Stimulated activated CD8-positive, alpha-beta memory T cell treated with anti-CD3 and anti-CD28 coated beads, Interleukin-4, amount 100 ng/mL, for 24 hours (primary cell): ENCODE measurements around the gene ENDOV.

ENCODE experiments used
- DNase-seq: peaks from one replicate; pipeline ENCODE4 v3.0.0-alpha.2; 2020; ENCODE audit warnings: low read depth

The ENDOV gene

DNA sequence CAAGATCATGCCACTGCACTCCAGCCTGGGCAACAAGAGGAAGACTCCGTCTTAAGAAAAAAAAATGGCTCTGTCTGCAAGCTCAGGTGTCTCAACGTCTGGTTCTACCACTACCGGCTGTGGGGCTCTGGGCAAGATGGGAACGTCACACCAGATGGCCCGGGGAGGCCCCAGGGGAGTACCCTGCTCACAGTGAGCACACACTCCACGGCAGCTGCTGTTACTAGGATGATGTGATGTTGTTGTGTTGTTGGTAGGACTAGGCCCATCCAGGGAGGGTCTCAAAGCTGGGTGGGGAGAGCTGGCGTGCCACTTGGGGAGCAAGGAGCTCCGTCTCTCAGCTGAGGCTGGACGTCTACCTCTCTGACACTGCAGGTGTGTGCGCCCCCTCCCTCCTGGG lies 70.9 kb downstream of the ENDOV start:
- no peak for DNase-seq

DNA sequence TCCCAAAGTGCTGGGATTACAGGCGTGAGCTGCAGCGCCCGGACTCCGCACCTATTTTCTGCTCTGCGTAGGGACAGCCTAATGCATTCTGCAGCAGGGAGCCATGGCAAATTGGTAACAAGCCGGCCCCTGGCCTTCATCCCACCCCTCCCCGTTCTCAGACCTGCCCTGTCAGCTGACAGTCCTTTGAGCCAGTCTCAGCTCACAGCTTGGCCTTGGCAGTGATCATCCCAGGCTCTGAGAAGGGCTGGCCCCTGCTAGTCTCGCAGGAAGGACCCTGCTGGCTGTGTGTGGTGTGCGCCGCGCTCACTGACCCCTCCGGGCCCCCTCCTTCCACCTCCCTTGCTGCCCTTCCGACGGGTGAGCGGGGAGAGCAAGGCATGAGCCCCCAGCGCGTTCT lies 71.7 kb downstream of the ENDOV start:
- no peak for DNase-seq

DNA sequence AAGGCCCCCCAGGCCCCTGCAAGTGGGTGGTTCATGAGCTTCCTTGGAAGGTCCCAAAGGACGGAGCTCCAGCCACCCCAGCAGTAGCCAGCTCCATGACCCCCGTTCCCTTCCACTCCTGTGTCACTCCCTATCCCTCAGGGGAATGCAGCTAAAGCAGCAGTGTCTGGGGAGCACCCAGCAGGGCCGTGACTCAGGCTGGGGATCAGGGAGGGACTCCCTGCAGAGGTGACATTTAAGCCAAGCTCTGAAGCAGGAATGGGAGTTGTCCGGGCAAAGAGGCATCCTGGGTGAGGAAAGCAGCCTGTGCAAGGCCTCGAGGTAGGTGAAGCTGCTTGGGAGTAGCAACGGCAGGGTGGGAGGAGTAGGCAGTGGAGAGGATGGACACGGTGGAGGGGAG lies 72.5 kb downstream of the ENDOV start:
- no peak for DNase-seq
